NCI-H2196 treated with DMSO at 0.1 percent for 48 hours (cell line): ENCODE data around the gene VWDE.

Source experiments
- DNase-seq: peaks from one replicate; lab custom pipeline; 2025; ENCODE audit not compliant: unreplicated experiment; lab: John Stamatoyannopoulos, UW

VWDE gene

DNA sequence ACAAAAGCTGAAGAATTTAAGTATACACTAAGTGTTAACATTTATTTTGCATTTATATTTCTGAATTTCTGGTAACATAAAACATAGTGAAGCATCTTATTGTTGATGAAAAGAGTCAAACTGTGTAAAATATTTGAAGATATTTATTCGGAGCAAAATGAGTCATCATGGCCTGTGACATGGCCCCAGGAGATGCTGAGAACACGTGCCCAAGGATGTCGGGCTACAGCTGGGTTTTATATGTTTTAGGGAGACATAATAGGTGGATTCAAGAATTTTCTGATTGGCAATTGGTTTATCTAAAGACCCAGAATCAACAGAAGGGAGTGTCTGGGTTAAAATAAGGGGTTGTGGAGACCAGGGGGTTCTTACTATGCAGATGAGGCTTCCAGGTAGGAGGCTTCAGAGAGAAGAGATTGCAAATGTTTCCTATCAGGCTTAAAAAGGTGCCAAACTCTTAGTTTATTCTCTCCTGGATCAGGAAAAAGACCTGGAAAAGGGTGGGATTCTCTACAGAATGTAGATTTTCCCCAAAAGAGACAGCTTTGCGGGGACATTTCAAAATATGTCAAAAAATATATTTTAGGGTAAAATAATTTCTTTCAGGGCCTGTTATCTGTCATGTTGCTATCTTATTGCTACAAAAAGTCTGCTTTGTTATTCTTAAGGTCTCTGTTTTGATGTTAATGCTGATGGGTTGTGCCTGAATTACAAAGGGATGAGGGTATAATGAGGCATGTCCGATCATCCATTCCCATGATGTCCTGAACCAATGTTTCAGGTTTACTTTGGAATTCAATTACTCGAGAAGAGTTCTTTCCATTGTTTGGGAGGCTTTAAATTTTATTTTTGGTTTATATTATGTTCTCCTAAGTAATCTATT is 74.5 kb downstream of the VWDE start:
- DNase-seq: no peak

DNA sequence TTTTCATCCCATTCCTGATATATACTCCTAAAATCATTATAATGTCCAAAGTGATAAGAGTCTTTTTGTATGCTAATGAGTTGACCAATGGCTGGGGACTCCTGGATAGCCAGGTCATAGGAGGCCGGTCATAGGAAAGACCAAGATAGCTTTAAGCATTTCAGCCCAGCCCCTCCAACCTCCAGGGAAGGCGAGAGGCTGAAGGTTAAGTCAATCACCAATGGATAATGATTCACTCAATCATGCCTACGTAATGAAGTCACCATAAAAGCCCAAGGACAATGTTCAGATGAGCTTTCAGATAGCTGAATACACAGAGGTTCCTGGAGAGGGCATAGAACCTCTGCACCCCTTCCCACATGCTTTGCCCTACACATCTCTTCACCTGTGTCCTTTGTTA is 75.7 kb downstream of the VWDE start:
- no peak for DNase-seq

DNA sequence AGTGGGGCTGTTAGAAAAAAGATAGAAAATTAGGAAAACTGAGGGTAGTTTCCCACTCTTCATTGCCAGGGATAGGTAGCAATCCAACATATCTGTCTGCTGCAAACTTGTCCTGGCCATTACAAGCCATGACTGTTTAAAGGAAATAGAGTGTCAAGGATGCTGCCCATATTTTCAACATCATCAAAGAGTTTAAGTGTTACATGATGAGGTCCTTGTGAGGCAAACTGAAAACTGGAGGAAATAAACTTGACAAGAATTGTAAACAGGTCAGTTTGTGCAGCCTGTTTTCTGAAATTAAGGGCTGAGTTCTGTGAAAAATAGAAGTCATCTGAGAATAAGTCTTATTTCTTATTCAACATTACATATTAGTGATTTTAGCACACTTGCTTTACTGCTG is 78.0 kb downstream of the VWDE start:
- no peak for DNase-seq

DNA sequence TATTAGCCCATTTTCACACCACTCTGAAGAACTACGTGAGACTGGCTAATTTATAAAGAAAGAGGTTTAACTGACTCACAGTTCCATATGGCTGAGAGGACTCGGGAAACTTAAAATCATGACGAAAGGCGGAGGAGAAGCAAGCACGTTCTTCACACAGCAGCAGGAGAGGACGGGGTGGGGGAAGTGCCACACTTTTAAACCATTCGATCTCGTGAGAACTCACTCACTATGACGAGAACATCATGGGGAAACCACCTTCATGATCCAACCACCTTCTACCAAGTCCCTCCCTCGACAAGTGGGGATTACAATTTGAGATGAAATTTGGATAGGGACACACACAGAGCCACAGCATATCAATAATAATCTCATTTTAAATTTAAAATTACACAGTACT is 80.2 kb downstream of the VWDE start:
- DNase-seq: no peak

DNA sequence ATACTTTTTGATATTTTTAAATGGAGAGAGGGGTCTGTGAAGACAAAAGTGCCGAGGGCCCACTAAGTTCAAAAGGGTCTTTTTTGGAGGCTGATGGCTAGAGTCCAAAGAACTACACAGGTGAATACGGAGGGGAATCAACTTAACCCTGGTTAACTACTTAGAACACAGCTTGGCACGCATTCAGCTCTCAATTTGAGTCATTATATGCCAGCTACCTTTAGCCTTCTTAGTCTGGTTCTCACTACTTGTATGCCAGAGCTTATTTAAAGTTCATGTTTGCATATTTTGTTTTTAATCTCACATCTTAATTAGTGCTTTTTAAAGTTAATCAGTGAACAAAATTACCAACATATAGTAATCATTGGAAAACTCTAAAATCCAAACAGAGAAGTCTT is 80.8 kb downstream of the VWDE start:
- DNase-seq: no peak

DNA sequence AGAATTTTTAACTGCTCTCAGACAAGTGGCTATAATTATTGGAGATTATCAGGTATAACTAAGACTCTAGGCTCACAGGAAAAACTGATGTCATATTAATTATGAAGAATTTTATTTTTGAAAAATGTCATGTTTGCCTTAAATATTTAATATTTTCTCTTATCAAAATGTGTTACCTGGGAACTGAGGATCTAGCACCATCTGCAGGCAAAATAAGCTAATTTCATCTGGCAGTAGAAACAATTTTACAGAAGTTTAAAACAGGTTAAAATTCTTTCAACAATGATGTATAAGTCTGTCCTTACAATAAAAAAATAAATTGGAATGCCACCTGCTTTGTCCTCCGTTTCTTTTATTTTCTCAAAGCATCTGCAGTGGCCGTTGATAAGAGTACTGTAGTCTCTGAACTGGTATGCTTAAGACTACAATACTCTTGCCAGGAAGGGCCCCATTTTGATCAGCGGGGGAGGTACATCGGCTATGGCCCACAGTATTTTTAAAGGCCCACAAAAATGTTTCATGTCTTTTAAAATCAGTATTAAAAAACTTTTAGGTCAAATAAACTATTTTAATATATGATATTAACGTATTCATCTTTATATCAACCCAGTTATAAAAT is 81.3 kb downstream of the VWDE start:
- no peak for DNase-seq

DNA sequence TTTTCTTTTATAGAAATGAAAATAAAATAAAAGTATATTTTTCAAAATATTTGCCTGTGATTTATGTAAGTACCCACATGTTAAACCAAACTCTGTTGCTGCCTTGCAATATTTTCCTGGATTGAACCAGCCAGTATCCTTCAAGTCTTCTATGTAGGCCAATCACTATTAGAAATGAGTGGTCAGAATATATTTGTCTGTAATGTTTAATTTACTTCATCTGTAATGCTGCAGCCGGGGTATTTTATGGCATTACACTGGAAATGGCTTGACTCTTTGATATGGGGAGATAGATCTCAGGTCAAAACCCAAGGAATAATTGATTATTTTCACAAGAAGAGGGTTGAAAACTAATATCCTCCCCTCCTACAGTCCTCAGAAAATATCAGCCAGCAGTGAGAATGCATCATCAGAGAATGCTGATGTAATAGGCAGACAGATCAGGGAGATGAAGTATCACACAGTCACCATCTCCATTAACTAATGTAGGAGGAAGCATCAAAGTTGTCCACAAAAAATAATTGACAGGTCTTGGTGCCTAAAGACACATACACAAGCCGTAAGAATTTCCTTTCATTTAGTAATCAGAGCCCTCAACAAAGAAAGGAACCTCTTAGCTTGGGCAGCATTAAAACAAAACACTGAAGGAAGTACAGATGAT is 82.5 kb downstream of the VWDE start:
- DNase-seq: no peak

DNA sequence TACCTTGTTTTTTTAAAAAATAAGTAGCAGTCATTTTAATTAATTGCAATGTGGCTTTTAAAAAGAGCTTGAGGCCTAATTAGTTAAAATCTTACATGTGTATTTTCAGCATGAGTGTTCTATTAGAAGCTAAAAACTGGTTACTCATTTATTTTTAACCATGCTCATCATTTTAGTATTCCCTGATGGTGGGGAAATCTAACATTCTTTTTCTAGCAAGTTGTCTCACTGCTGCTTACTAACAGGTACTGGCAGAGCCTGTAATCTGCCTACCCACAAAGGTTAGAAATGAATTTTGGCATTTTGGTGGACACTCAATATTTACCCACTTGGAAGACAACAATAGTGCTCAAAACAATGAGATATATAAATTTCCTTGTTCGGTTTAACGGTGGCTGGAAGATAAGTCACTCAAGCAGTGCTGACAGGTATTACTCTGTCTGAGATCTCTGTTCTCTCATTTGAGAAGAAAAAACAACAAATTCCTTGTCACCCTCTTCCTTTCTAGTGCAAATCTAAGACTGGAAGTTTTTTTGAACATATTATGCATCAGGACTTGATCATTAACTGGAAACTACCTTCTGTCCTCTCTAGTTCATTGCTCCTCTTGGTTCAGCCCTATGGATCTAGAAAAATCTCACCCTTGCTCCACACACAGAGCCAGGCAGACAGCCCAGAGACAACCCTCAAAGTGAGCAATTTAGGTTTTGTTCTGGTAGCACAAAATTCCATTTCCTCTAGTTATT is 83.3 kb downstream of the VWDE start:
- no peak for DNase-seq

DNA sequence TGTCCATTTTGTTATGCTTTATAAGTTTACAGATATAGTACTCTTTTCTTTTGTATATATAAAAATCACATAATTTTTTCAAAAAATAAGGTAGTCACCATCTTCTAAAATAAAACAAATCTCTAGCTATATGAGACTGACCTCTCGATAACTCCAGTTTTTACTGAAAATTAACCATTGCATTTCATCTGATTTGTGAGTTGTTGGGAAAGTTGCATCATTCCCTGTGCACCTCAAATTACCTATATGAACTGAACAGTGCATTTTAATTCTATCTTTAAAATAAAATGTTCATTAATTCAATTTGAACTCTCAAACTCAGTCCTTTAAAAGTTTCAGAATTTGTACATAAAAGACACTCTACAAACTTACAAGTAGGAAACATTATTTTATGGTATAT is 86.0 kb downstream of the VWDE start:
- no peak for DNase-seq

DNA sequence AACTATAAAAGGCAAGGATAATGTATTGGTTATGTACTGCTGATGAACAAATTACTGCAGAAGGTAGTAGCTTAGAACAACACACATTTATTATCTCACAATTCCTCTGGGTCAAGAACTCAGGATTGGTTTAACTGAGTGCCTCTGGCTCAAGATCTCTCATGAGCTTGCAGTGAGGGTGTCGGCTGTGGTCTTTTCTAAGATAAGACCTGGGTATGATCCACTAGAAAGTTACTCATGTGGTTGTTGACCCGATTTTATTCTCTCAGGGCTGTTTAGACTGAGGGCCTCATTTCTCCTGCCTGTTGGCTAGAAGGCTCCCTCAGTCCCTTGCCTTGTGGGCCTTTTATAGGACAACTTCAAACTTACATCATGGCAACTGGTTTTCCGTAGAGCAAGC is 86.7 kb downstream of the VWDE start:
- DNase-seq: no peak

DNA sequence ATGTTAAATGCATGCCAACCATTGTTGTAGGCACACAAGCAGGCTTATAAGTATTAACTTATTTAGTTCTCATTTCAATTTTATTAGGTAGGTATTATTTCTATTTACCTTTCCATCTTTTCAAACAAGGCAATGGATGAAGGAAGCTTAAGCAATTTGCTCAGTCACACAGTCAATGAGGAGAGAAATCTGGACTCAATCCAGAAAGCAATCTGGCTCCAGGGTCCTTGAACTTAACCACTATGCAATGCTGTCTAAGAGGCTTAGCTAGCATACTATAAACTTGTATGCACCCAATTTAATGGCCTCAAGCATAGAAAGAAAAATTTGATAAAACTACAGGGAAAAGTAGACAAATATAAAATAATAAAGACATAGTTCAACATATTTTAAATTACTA is 88.6 kb downstream of the VWDE start:
- DNase-seq: no peak

DNA sequence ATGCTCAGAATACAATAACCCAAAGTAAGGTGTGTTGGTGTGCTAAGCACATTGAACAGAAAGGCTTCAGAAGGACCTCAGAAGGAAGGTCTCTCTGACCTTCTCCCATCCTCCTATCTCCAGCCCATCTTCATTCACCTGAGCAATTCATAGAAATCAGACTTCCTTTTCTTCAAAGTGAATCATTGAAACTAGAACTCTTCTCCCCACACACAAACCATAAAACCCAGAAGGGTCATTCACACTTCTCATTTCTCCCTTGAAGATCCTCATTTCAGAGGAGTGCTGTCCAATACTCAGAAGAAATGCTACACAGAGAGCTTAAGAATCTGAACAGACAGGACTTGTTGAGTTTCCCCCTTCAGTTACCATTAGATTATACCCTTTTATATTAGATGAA is 89.5 kb downstream of the VWDE start:
- DNase-seq: no peak

DNA sequence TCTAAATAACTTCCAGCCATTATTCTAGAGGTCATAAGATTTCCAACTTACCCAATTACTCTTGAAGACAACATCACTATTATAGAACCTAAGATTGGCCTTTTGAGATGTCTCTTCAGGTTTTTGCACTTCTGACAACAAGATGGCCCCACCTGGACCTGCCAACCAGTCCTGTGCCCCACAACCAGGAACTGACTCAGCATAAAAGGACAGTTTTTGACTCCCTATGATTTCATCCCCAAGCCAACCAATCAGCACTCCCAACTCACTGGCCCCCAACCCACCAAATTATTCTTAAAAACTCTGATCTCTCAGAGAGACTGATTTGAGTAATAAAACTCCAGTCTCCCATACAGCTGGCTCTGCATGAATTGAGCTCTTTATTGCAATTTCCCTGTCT is 98.2 kb downstream of the VWDE start:
- DNase-seq: no peak

DNA sequence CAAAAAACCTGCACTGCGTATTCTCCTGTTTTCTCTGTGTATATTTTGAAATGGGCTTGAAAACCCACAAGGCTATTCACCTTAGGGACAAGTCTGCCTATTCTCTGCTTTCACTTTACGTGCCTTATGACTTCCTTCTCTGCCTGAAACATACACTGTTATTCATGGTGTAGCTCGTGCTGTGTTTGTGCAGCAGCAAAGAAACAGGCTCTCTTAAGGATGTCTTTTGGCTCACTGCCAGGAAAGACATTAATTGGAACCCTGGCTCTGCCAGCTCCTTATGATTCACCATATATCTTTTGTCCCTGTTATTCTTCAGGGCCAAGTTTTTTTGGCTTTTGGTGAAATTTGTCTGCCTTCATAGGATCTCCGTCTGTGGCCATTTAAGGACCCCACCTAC is 100.2 kb downstream of the VWDE start:
- DNase-seq: no peak

DNA sequence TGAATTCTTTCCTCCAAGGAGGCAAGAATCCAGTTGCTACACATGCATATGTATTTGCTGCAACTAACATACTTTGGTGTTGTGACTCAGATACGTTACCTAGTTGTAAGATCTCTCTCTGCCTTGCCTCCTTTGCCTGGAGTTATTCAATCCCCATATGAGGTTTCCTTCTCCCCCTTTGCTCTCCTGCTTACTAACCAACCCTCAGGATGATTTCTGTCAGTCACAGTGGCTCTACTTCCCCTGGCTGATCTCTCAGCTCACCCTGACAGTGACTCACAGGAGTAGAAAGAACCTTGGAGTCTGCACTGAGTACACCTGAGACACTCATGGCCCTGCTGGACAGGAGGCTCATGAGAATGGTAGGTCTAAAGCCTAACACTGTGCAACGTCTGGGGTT is 100.6 kb downstream of the VWDE start:
- DNase-seq: no peak

DNA sequence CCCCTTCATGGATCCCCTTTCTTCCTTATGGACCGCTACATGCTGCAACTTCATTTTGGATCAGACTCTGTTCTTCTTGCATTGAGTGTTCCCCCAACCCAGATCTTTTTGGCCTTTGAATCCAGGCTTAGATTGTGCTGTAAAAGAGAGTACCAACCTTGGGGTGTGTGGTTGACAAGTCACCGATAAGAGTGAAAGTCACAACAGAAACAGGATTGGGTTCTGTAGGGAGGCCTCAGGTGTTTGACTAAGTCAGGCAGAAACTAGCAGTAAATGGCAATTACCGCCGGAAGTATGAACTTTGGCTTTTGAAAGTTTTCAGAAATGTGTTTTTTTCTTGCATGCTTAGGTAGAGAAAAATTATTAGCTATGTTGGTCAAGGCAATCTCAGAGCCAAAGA is 103.2 kb downstream of the VWDE start:
- no peak for DNase-seq

DNA sequence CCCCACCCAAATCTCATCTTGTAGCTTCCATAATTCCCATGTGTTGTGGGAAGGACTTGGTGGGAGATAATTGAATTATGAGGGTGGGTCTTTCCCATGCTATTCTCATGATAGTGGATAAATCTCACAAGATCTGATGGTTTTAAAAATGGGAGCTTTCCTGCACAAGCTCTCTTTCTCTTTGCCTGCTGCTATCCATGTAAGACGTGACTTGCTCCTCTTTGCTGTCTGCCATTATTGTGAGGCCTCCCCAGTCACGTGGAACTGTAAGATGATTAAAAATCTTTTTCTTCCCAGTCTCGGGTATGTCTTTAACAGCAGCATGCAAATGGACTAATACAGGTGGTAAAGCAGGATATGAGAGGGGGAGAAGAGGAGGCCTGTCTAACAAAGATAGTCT is 104.3 kb downstream of the VWDE start:
- DNase-seq: no peak

DNA sequence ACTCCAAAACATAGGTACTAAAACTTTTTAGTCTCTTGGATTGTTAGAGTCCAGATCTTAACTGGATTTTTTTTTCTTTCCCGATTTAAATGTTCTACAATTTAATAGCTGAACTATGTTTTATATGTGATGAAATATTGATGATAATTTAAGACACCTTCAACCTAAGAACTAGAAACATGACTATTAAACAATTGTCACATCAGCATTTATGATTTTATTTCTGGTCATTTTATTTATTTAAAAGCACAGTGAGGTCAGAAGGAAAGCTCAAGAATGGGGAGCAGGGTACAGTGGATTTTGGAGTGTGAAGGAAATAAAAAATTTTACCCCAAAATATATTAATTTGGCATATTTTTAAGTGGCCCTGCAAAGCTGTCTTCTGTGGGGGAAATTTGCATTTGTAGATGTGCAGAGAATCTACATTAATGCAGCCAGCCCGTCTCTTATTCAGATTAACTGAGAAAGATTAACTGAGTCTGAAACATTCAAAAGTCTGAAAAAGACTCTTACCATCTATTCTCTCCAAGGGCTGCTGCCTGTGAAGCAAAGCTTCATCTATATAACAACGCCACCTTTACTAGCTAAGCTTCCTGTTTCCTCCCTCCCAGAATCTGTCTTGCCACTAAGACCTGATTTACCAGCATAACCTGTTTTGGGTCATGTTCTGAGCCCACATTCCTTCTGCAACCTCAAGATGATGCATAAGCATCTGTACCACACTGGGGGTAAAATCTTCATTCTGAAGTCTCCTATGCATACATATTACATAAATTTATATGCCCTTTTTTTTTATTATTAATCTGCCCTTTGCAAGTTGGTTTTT is 106.2 kb downstream of the VWDE start:
- DNase-seq: no peak

DNA sequence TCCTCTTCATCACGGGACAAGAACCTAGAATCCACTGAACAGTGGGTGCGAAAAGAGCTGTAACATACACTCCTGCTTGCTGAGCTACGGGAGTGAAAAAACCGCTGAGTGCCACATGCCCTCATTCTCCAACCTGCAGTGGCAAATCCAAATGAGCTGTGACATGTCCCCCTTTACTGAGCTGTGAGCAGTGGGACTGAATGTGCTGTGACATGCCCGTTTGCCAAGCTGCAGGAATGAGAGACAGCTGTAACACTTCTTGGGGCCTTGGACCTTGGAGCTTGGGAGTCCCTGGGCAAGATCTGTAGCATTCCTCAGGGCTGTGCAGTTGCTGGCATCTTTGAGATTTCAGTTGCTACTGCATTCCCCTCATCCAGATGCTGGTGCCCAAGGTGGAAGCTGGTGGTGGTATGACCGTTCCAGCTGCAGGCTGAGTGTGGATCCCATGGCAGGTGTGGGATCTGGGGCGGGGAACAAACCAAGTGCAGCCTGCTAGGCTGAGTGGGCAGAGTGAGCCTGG is 107.6 kb downstream of the VWDE start:
- DNase-seq: no peak

DNA sequence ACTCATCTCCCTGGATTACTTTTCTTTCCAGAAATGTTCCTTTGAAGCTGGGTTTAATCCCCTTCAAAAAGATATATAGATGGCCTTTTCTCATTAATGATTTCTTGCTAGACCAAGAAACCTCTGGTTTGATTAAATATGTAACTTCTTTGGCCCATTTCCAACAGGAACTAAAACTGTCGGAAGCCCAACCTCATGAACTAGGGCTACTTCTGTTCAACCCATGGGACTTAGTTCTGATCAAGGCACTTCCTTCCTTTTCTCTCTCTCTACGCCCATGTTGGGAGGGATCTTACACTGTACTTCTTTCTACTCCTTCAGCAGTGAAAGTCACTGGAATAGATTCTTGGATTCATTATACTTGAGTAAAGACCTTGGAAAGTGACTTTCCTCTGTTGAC is 109.0 kb downstream of the VWDE start:
- DNase-seq: no peak

DNA sequence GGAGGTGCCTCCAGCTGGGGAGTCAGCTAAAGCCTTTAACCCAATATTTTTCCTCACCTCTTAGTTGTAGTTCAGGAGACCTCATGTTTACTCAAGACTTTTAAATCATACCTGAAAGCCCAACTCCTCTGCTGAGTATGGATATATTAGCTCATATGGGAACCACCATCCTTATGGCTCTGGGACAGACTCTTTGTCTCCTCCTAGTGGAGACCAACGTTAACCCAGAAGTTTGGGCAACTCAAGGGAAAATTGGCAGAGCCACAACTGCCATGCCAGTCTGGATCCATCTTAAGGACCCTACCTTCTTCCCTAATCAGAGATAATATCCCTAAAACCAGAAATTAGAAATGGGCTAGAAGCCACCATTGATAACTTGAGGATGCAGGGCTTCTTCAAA is 111.8 kb downstream of the VWDE start:
- DNase-seq: no peak
